NCI-H2227 (cell line): Measurements from ENCODE around the gene SMIM27.
"Not testable (repeated sequence)": the region's sequence is repeated elsewhere in the genome, so short reads cannot be mapped to it uniquely, and the experiment has no call there.

Experiments
- DNase-seq: peaks from one replicate; lab custom pipeline; 2025; ENCODE audit not compliant: unreplicated experiment; lab: John Stamatoyannopoulos, UW

Gene SMIM27

DNA sequence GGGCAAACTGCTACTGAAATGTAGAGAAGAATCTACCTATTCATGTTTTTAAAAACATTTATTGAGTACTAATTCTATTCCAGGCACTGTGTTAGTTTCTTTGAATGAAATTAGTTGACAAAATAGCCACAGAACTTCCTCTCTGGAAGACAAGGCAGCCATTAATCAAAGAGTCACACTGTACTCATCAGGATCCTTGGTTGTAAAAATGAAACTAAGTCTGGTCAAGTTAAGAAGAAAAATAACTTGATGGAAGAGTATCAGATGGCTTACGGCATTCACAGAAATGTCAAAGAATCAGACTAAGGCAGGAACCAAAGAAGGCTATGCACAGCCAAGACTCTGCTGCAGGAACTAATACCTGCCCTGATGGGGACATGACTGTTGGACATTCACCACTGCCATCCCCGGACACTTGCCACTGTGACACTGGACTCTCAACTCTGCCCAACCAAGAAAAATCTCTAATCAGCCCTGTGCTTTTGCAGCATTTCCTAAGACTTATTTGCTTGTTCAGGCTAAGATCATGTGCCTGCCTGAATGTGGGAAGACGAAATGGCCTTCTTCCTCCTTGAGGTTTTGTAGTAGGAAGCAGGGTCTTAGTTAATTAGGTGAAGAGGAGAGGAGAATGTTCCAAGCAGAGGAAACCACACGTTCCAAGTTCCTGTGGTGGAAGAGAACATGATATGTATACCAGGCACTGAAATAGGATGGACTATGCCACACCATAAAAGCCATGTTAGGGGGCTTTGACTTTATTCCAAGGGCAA is 44.2 kb downstream of the SMIM27 start:
- DNase-seq: no peak

DNA sequence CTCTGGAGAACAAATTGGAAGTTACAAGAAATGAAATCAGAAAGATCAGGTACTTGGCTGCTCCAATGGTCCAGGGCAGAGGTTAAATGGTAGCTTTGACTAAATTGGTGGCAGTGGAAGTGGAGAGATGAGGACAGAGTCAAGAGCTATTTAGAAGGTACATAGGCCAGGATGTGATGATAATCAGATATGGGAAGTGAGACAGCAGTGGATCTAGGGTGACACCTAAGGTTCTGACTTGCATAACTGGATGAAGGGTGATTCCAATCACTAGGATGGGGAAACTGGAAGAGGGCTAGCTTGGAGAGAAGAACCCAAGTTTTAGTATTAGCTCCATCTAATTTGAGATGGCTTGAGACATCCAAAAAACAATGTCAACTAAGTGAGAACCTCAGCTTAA is 44.8 kb downstream of the SMIM27 start:
- no peak for DNase-seq

DNA sequence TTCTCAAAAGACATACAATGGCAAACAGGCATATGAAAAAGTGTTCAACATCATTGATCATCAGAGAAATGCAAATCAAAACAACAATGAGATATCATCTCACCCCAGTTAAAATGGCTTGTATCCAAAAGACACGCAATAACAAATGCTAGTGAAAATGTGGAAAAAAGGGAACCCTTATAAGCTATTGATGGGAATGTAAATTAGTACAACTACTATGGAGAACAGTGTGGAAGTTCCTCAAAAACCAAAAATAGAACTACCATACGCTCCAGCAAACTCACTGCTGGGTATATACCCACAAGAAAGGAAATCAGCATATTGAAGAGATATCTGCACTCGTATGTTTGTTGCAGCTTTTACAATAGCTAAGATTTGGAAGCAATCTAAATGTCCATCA is 46.9 kb downstream of the SMIM27 start:
- DNase-seq: not testable (repeated sequence)
